ENCODE data around the gene AAMP. TPM values are rescaled to one million over a fixed set of nuclear protein-coding genes. Genes with fewer than 3 reads are reported as not detected.

Gene AAMP
- polyA plus RNA-seq, 6 donors from 2014 or later: 80.7 to 109 (median 96.4) TPM

- Mint-ChIP-seq H3K36me3 (peaks cover 0 to 13% of the 10 kb centered on the region in 2 donors), H3K27ac (peak overlapping the region; percentile 76 to 99 (median 97)), H3K27me3 (no peaks in the 10 kb centered on the region), H3K4me3 (no peak overlapping the region), H3K4me1 (peaks cover 30 to 47% (median 43%) of the 10 kb centered on the region in 3 donors), H3K9me3 (no peaks in the 10 kb centered on the region)
- DNase-seq: no peak
- ATAC-seq (ENCODE audit: low read depth in 2 of 2): no peak
Observed at GRCh38 chr2:218256612-218257350, 13.2 kb downstream of the AAMP start.

GRCh38 chr2:218255446-218255845 lies 14.5 kb downstream of the AAMP start:
- Mint-ChIP-seq H3K4me1 (peaks cover 21 to 35% (median 34%) of the 10 kb centered on the region in 3 donors), H3K27me3 (no peaks in the 10 kb centered on the region), H3K4me3 (no peak overlapping the region), H3K9me3 (no peaks in the 10 kb centered on the region), H3K27ac (peak overlapping the region in 4 of 6 donors; percentile 17 to 90 (median 70)), H3K36me3 (peaks cover 0 to 13% of the 10 kb centered on the region in 2 donors)
- DNase-seq (no peak), ATAC-seq (ENCODE audit: low read depth in 2 of 2) (no peak)

GRCh38 chr2:218253232-218253625 lies 16.7 kb downstream of the AAMP start:
- peak overlapping the region in 2 of 6 donors; percentile 38 to 47 for H3K27ac Mint-ChIP-seq
- H3K36me3 Mint-ChIP-seq: peaks cover 6 to 13% of the 10 kb centered on the region in 2 donors
- DNase-seq (no peak), ATAC-seq (ENCODE audit: low read depth in 2 of 2) (no peak)
- peaks cover 6 to 18% (median 13%) of the 10 kb centered on the region in 3 donors for H3K4me1 Mint-ChIP-seq
- no peaks in the 10 kb centered on the region for H3K9me3 Mint-ChIP-seq
- H3K4me3 Mint-ChIP-seq: no peak overlapping the region
- H3K27me3 Mint-ChIP-seq: no peaks in the 10 kb centered on the region

GRCh38 chr2:218252509-218253231 lies 17.3 kb downstream of the AAMP start:
- ATAC-seq (ENCODE audit: low read depth in 2 of 2) (no peak), DNase-seq (no peak)
- peaks cover 6 to 13% of the 10 kb centered on the region in 2 donors for H3K36me3 Mint-ChIP-seq
- no peaks in the 10 kb centered on the region for H3K27me3 Mint-ChIP-seq
- peaks cover 5 to 16% (median 7%) of the 10 kb centered on the region in 3 donors for H3K4me1 Mint-ChIP-seq
- H3K9me3 Mint-ChIP-seq: no peaks in the 10 kb centered on the region
- H3K4me3 Mint-ChIP-seq: no peak overlapping the region
- H3K27ac Mint-ChIP-seq: peak overlapping the region in 2 of 6 donors; percentile 24 to 77

GRCh38 chr2:218249691-218250090 lies 20.2 kb downstream of the AAMP start:
- Mint-ChIP-seq H3K9me3 (no peaks in the 10 kb centered on the region), H3K4me3 (peak overlapping the region in 1 of 8 donors; percentile 68), H3K36me3 (peaks cover 6 to 13% of the 10 kb centered on the region in 2 donors), H3K4me1 (no peaks in the 10 kb centered on the region), H3K27me3 (no peaks in the 10 kb centered on the region), H3K27ac (peak overlapping the region; percentile 14 to 78 (median 44))
- no peak for ATAC-seq (ENCODE audit: low read depth in 2 of 2)
- no peak for DNase-seq

GRCh38 chr2:218245214-218245613 lies 24.7 kb downstream of the AAMP start:
- Mint-ChIP-seq H3K4me3 (no peak overlapping the region), H3K27me3 (no peaks in the 10 kb centered on the region), H3K27ac (no peak overlapping the region), H3K4me1 (no peaks in the 10 kb centered on the region), H3K9me3 (no peaks in the 10 kb centered on the region), H3K36me3 (peaks cover 8 to 10% of the 10 kb centered on the region in 2 donors)
- ATAC-seq (ENCODE audit: low read depth in 2 of 2) (no peak), DNase-seq (no peak)

- ATAC-seq (ENCODE audit: low read depth in 2 of 2): no peak
Observed at GRCh38 chr2:218244665-218245064, 25.3 kb downstream of the AAMP start.

GRCh38 chr2:218244204-218244603 lies 25.7 kb downstream of the AAMP start:
- DNase-seq: no peak
- no peaks in the 10 kb centered on the region for H3K27me3 Mint-ChIP-seq
- no peak overlapping the region for H3K4me3 Mint-ChIP-seq
- H3K4me1 Mint-ChIP-seq: no peaks in the 10 kb centered on the region
- H3K27ac Mint-ChIP-seq: peak overlapping the region in 3 of 6 donors; percentile 11 to 85 (median 76)
- peaks cover 4 to 8% of the 10 kb centered on the region in 2 donors for H3K36me3 Mint-ChIP-seq
- ATAC-seq (ENCODE audit: low read depth in 2 of 2): no peak
- H3K9me3 Mint-ChIP-seq: no peaks in the 10 kb centered on the region

More at GRCh38 chr2:218244665-218245064, 25.3 kb downstream of the AAMP start:
- H3K9me3 Mint-ChIP-seq: no peaks in the 10 kb centered on the region
- peak overlapping the region in 2 of 6 donors; percentile 29 to 85 for H3K27ac Mint-ChIP-seq
- peaks cover 5 to 8% of the 10 kb centered on the region in 2 donors for H3K36me3 Mint-ChIP-seq
- no peaks in the 10 kb centered on the region for H3K4me1 Mint-ChIP-seq
- no peak overlapping the region for H3K4me3 Mint-ChIP-seq
- DNase-seq: no peak
- no peaks in the 10 kb centered on the region for H3K27me3 Mint-ChIP-seq

GRCh38 chr2:218238887-218239286 lies 31.1 kb downstream of the AAMP start:
- H3K4me1 Mint-ChIP-seq: no peaks in the 10 kb centered on the region
- no peaks in the 10 kb centered on the region for H3K9me3 Mint-ChIP-seq
- no peak overlapping the region for H3K27ac Mint-ChIP-seq
- H3K36me3 Mint-ChIP-seq: peaks cover 8 to 16% of the 10 kb centered on the region in 2 donors
- H3K27me3 Mint-ChIP-seq: no peaks in the 10 kb centered on the region
- DNase-seq: no peak
- ATAC-seq (ENCODE audit: low read depth in 2 of 2): no peak
- H3K4me3 Mint-ChIP-seq: no peak overlapping the region

- H3K27me3 Mint-ChIP-seq: no peaks in the 10 kb centered on the region
- H3K36me3 Mint-ChIP-seq: peaks cover 4 to 15% of the 10 kb centered on the region in 2 donors
- DNase-seq (no peak), ATAC-seq (ENCODE audit: low read depth in 2 of 2) (no peak)
- H3K4me3 Mint-ChIP-seq: no peak overlapping the region
- H3K4me1 Mint-ChIP-seq: peaks cover 0 to 7% (median 0%) of the 10 kb centered on the region in 3 donors
- H3K27ac Mint-ChIP-seq: peak overlapping the region in 2 of 6 donors; percentile 83 to 89
- H3K9me3 Mint-ChIP-seq: peaks cover 0 to 1% (median 0%) of the 10 kb centered on the region in 7 donors
Observed at GRCh38 chr2:218236829-218237228, 33.1 kb downstream of the AAMP start.

- Mint-ChIP-seq H3K4me3 (no peak overlapping the region), H3K9me3 (peaks cover 0 to 1% (median 0%) of the 10 kb centered on the region in 7 donors), H3K36me3 (peaks cover 16 to 25% of the 10 kb centered on the region in 2 donors), H3K27ac (peak overlapping the region in 1 of 6 donors; percentile 30), H3K27me3 (no peaks in the 10 kb centered on the region), H3K4me1 (peaks cover 9 to 14% (median 14%) of the 10 kb centered on the region in 3 donors)
- no peak for ATAC-seq (ENCODE audit: low read depth in 2 of 2)
- DNase-seq: no peak
Observed at GRCh38 chr2:218235017-218235416, 34.9 kb downstream of the AAMP start.

- H3K9me3 Mint-ChIP-seq: peaks cover 0 to 1% (median 0%) of the 10 kb centered on the region in 7 donors
Observed at GRCh38 chr2:218234521-218234920, 35.4 kb downstream of the AAMP start.

GRCh38 chr2:218233543-218233942 lies 36.4 kb downstream of the AAMP start:
- DNase-seq: no peak
- Mint-ChIP-seq H3K27ac (peak overlapping the region in 1 of 6 donors; percentile 85), H3K4me1 (peaks cover 18 to 24% (median 22%) of the 10 kb centered on the region in 3 donors), H3K4me3 (no peak overlapping the region), H3K9me3 (peaks cover 0 to 1% (median 0%) of the 10 kb centered on the region in 7 donors), H3K27me3 (no peaks in the 10 kb centered on the region), H3K36me3 (peaks cover 16 to 20% of the 10 kb centered on the region in 2 donors)
- no peak for ATAC-seq (ENCODE audit: low read depth in 2 of 2)

More at GRCh38 chr2:218234521-218234920, 35.4 kb downstream of the AAMP start:
- Mint-ChIP-seq H3K27ac (no peak overlapping the region), H3K4me3 (no peak overlapping the region), H3K27me3 (no peaks in the 10 kb centered on the region), H3K36me3 (peaks cover 16 to 25% of the 10 kb centered on the region in 2 donors), H3K4me1 (peaks cover 9 to 15% (median 14%) of the 10 kb centered on the region in 3 donors)
- DNase-seq (no peak), ATAC-seq (ENCODE audit: low read depth in 2 of 2) (no peak)

All from naive B cell (primary cell).